ENCODE results near the gene LRRC55. TPM values are rescaled to one million over a fixed set of nuclear protein-coding genes. Genes with fewer than 3 reads are reported as not detected.
A peak's percentile ranks its signal among the peaks of the same experiment; 100 is the strongest.

Gene LRRC55
- total and polyA plus RNA-seq, 9 of the 15 experiments (the other 6 are each of a cell fraction or from before 2014, with no cell fraction given): not detected

DNA sequence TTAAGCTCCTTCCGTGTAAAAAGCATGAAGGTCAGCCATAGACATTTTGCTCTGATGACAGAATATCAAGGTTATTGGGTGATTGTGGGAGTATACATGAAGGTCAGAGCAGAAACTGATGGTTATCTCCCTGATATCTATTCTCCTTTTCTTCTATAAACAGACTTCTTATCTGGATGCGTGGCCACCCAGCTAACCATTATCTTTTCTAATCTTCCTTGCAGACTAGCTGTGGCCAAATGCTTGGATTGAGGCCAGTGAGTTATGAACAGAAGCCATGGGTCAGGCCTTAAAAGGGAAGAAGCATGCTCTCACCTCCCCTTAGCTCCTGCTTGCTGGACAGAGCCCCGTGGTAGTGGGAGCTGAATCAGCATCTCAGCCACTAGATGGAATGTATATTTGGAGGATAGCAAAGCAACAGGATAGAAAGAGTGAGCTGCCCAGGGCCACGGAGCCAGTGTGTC is 31.3 kb upstream of the LRRC55 start (continued):
- TF ChIP-seq HMBOX1 (IDR thresholded peaks at IDR 0.05) (peak; percentile 80), KLF16 (IDR thresholded peaks at IDR 0.05) (peak; percentile 82), ZNF277 (CRISPR knock-in tag; IDR thresholded peaks at IDR 0.05; ENCODE audit: borderline replicate concordance) (no peak), CTBP1 (IDR thresholded peaks at IDR 0.05; ENCODE audit: borderline replicate concordance) (peak; percentile 90), MCM7 (IDR thresholded peaks at IDR 0.05) (no peak), ZNF589 (CRISPR knock-in tag; IDR thresholded peaks at IDR 0.05; ENCODE audit: low read depth) (no peak), NFIC (IDR thresholded peaks at IDR 0.05) (peak; percentile 86), TEAD1 (CRISPR knock-in tag; IDR thresholded peaks at IDR 0.05) (peak in 1 of 2 experiments; percentile 80; a peak in 1 of 4 replicates), ZNF766 (CRISPR knock-in tag; conservative IDR thresholded peaks at IDR 0.05) (peak; percentile 88), SMARCC2 (IDR thresholded peaks at IDR 0.05; ENCODE audit: low read depth) (peak; percentile 65; the same call in 1 of the 2 replicates), TEAD4 (IDR thresholded peaks at IDR 0.05; ENCODE audit: low read length) (peak; percentile 88), TEAD4 (CRISPR knock-in tag; IDR thresholded peaks at IDR 0.05; ENCODE audit: borderline replicate concordance) (no peak), ZNF324 (CRISPR knock-in tag; IDR thresholded peaks at IDR 0.05) (no peak), TCF3 (CRISPR knock-in tag; IDR thresholded peaks at IDR 0.05) (peak; percentile 46; the same call in 1 of the 2 replicates), FOXM1 (IDR thresholded peaks at IDR 0.05; ENCODE audit: low read depth) (peak; percentile 74; the same call in 1 of the 2 replicates), FOXM1 (CRISPR knock-in tag; IDR thresholded peaks at IDR 0.05; ENCODE audit: low read depth) (no peak), ELF1 (tag; IDR thresholded peaks at IDR 0.05) (peak; percentile 55)
- TF ChIP-seq, protein P1, sequence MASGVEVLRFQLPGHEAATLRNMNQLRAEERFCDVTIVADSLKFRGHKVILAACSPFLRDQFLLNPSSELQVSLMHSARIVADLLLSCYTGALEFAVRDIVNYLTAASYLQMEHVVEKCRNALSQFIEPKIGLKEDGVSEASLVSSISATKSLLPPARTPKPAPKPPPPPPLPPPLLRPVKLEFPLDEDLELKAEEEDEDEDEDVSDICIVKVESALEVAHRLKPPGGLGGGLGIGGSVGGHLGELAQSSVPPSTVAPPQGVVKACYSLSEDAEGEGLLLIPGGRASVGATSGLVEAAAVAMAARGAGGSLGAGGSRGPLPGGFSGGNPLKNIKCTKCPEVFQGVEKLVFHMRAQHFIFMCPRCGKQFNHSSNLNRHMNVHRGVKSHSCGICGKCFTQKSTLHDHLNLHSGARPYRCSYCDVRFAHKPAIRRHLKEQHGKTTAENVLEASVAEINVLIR (CRISPR knock-in tag; IDR thresholded peaks at IDR 0.05): peak; percentile 19; the same call in 1 of the 2 replicates
- TF ChIP-seq, protein P2, sequence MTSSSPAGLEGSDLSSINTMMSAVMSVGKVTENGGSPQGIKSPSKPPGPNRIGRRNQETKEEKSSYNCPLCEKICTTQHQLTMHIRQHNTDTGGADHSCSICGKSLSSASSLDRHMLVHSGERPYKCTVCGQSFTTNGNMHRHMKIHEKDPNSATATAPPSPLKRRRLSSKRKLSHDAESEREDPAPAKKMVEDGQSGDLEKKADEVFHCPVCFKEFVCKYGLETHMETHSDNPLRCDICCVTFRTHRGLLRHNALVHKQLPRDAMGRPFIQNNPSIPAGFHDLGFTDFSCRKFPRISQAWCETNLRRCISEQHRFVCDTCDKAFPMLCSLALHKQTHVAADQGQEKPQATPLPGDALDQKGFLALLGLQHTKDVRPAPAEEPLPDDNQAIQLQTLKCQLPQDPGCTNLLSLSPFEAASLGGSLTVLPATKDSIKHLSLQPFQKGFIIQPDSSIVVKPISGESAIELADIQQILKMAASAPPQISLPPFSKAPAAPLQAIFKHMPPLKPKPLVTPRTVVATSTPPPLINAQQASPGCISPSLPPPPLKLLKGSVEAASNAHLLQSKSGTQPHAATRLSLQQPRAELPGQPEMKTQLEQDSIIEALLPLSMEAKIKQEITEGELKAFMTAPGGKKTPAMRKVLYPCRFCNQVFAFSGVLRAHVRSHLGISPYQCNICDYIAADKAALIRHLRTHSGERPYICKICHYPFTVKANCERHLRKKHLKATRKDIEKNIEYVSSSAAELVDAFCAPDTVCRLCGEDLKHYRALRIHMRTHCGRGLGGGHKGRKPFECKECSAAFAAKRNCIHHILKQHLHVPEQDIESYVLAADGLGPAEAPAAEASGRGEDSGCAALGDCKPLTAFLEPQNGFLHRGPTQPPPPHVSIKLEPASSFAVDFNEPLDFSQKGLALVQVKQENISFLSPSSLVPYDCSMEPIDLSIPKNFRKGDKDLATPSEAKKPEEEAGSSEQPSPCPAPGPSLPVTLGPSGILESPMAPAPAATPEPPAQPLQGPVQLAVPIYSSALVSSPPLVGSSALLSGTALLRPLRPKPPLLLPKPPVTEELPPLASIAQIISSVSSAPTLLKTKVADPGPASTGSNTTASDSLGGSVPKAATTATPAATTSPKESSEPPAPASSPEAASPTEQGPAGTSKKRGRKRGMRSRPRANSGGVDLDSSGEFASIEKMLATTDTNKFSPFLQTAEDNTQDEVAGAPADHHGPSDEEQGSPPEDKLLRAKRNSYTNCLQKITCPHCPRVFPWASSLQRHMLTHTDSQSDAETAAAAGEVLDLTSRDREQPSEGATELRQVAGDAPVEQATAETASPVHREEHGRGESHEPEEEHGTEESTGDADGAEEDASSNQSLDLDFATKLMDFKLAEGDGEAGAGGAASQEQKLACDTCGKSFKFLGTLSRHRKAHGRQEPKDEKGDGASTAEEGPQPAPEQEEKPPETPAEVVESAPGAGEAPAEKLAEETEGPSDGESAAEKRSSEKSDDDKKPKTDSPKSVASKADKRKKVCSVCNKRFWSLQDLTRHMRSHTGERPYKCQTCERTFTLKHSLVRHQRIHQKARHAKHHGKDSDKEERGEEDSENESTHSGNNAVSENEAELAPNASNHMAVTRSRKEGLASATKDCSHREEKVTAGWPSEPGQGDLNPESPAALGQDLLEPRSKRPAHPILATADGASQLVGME (CRISPR knock-in tag; IDR thresholded peaks at IDR 0.05): no peak
